Endothelial cell (in vitro differentiated cells): ENCODE measurements around the gene CCL21. TPM values are rescaled to one million over a fixed set of nuclear protein-coding genes. Genes with fewer than 3 reads are reported as not detected.

ENCODE experiments used
- DNase-seq: peaks from one replicate; pipeline ENCODE4 v3.0.0; 2021; ENCODE audit warnings: low spot score
- H3K27ac Mint-ChIP-seq: one replicate; pipeline ENCODE4 v1.8.0; 2021; ENCODE audit warnings: mixed read lengths, inconsistent platforms; ENCODE audit not compliant: unreplicated experiment
- H3K27me3 Mint-ChIP-seq: one replicate; pipeline ENCODE4 v1.8.0; 2021; ENCODE audit warnings: mild to moderate bottlenecking, moderate library complexity, mixed read lengths, inconsistent platforms; ENCODE audit not compliant: unreplicated experiment
- H3K36me3 Mint-ChIP-seq: one replicate; pipeline ENCODE4 v1.8.0; 2021; ENCODE audit warnings: mild to moderate bottlenecking, low read depth, mixed read lengths, inconsistent platforms; ENCODE audit not compliant: unreplicated experiment
- H3K4me1 Mint-ChIP-seq: one replicate; pipeline ENCODE4 v1.8.0; 2021; ENCODE audit warnings: mild to moderate bottlenecking, mixed read lengths, inconsistent platforms; ENCODE audit not compliant: unreplicated experiment
- H3K4me3 Mint-ChIP-seq: one replicate; pipeline ENCODE4 v1.8.0; 2021; ENCODE audit warnings: mild to moderate bottlenecking, mixed read lengths, inconsistent platforms; ENCODE audit not compliant: unreplicated experiment
- H3K9me3 Mint-ChIP-seq: one replicate; pipeline ENCODE4 v1.8.0; 2021; ENCODE audit warnings: mixed read lengths, inconsistent platforms; ENCODE audit not compliant: unreplicated experiment
- total RNA-seq: library from RNA; stranded (reverse); fragmentation: NEBNext Ultra II Directional; extraction: Animal tissue kit (Norgen Biotek cat#: 25700); gene quantifications from one replicate; pipeline ENCODE4 v1.2.1, GENCODE V29; 2021; ENCODE audit not compliant: unreplicated experiment
- TF ChIP-seq, protein P1 (sequence below): fragments of 200-600 bp; sonication (generic); IDR thresholded peaks from one replicate; pipeline ENCODE4 v1.5.0; 2021; ENCODE audit warnings: antibody characterized with exemption; ENCODE audit not compliant: unreplicated experiment

Gene CCL21
- total RNA-seq, 1 donor from 2014 or later: not detected

DNA sequence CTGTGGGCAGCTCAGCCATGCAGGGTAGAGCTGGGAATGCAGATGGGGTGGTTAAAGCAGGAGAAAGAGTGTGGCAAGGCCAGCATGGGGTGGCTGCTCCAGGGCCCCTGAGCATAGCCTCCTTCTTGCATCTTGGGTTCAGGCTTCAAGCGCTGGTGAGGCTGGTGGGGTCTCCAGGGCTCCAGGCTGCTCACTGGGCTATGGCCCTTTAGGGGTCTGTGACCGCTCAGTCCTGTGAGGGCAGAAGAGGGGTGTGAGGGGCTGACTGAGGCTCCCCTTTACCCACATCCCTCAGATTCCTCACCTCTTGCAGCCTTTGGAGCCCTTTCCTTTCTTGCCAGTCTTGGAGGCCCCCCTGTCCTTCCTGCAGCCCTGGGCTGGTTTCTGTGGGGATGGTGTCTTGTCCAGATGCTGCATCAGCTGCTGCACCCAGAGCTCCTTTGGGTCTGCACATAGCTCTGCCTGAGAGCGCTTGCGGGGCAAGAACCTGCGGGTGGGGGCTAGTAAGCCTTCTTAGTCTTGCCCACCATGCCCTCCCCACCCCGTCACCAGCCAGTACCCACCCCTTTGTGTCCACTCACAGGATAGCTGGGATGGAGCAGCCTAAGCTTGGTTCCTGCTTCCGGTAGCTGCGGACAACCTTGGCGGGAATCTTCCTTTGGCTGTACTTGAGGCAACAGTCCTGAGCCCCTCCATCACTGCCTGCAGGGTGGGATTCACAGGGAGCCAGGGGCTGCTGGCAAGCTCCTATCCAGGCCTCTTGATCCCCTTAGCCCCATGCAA, 549 bp downstream of the CCL21 start:
- Mint-ChIP-seq H3K36me3 (no peaks in the 10 kb centered on the region), H3K9me3 (no peaks in the 10 kb centered on the region), H3K27me3 (no peaks in the 10 kb centered on the region), H3K4me1 (no peaks in the 10 kb centered on the region), H3K4me3 (no peak overlapping the region), H3K27ac (no peak overlapping the region)
- DNase-seq: no peak
- TF ChIP-seq, protein P1, sequence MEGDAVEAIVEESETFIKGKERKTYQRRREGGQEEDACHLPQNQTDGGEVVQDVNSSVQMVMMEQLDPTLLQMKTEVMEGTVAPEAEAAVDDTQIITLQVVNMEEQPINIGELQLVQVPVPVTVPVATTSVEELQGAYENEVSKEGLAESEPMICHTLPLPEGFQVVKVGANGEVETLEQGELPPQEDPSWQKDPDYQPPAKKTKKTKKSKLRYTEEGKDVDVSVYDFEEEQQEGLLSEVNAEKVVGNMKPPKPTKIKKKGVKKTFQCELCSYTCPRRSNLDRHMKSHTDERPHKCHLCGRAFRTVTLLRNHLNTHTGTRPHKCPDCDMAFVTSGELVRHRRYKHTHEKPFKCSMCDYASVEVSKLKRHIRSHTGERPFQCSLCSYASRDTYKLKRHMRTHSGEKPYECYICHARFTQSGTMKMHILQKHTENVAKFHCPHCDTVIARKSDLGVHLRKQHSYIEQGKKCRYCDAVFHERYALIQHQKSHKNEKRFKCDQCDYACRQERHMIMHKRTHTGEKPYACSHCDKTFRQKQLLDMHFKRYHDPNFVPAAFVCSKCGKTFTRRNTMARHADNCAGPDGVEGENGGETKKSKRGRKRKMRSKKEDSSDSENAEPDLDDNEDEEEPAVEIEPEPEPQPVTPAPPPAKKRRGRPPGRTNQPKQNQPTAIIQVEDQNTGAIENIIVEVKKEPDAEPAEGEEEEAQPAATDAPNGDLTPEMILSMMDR: no peak

DNA sequence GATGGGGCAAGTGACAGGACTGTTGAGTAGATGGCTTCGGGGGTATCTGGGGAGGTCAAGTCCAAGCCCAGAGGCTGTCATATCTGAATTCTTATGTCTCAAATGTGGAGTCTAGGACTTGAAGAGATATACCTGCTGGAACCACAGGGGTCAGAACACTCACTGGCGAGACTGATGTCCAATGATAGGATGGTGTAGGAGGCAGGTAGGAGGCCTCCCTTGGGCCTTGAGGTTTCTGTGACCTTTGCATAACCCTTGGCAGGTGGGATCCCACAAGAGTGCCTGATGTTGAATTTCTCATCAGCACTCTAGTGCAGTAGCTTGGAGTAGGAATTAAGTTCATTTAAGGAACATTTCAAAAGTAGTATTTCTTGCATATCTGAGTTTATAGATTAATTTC, 2.8 kb downstream of the CCL21 start:
- Mint-ChIP-seq H3K9me3 (no peaks in the 10 kb centered on the region), H3K4me3 (no peak overlapping the region)
- DNase-seq: no peak

DNA sequence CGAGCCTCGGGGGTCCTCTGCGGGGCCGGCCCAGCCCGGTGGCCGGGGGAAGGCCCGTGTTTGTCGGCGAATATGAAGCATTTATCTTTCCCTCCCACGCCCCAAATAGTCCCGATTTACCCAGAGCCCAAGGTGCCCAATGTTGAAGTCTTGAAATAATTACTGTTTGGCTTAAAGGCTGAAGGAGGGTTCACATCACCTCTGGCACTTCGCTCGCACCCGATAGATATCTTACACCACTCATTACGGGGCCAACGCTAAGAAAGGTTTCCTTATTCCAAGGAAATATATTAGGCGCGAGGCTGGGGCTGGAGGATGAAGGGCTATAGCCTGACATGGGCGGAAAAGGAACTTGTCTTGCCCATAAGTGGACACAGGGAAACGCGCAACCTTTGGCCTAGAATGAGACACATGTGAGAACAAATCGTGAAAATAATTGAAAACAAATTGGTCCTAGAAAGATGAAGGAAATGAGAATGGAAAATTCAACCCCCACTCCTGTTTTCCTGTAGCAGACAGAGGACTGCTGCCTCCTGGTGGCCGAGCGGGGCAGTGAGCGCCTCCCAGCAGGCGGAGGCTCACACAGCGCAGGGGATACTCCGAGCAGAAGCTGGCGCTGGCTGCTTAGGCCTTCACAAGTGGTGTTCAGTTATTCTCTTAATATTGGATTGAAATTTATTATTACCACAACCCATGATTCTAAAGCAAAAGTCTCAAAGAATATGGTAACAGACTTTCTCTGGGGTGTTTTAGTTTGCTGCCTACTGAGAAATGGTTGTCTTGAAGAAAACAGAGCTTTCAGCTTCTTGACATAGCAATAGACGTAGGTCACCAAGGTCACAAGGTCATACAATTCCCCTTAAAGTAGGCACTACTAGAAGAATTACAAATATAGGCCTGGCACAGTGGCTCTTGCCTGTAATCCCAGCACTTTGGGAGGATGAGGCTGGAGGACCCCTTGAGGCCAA, 7.9 kb downstream of the CCL21 start:
- H3K27ac Mint-ChIP-seq: no peak overlapping the region

More for the DNA sequence above, 2.8 kb downstream of the CCL21 start:
- Mint-ChIP-seq H3K27ac (no peak overlapping the region), H3K27me3 (no peaks in the 10 kb centered on the region), H3K4me1 (no peaks in the 10 kb centered on the region), H3K36me3 (no peaks in the 10 kb centered on the region)
- TF ChIP-seq, protein P1: no peak

DNA sequence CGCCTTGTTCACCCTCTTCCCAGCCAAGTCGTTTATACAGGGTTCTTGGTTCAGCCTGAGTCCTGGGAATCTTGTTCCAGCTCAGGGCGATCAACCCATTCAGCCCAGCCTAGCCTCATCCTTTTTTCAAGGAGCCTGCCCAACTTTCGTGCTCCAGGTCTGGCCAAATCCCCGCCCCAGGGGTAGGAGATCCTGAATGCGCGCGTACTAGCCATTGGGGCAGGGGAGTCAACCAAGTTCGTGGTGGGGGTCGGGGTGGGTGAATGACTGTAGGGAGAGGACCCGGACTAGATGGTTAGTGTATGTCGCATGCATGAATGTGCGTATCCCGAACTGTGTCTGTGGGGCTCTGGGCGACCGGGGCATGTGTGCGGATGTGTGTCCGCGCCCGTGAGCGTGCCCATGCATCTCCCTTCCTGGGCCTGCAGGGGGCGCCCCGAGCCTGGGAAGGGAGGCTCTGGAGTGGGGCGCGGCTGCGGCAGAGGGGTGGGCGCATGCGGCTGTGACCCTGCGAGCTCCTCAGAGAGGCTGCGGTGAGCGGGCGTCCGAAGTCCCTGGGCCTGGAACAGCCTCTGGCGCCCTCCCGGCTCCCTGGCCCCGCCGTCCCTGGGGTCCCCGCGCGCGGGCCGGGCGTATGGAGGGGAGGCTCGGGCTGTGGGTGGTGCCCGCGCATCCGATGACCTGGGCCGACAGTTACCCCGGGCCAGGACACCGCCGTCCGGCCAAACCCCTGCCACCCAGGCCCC, 8.7 kb downstream of the CCL21 start:
- H3K27me3 Mint-ChIP-seq: no peaks in the 10 kb centered on the region

More for the DNA sequence above, 7.9 kb downstream of the CCL21 start:
- Mint-ChIP-seq H3K36me3 (no peaks in the 10 kb centered on the region), H3K27me3 (no peaks in the 10 kb centered on the region), H3K4me3 (peak overlapping the region; percentile 82), H3K9me3 (no peaks in the 10 kb centered on the region), H3K4me1 (no peaks in the 10 kb centered on the region)
- peak; percentile 86 for DNase-seq
- TF ChIP-seq, protein P1: peak; percentile 85

More for the DNA sequence above, 8.7 kb downstream of the CCL21 start:
- H3K27ac Mint-ChIP-seq: no peak overlapping the region
- no peak overlapping the region for H3K4me3 Mint-ChIP-seq
- H3K9me3 Mint-ChIP-seq: no peaks in the 10 kb centered on the region
- TF ChIP-seq, protein P1: peak; percentile 91
- DNase-seq: peak; percentile 89
- no peaks in the 10 kb centered on the region for H3K4me1 Mint-ChIP-seq
- H3K36me3 Mint-ChIP-seq: no peaks in the 10 kb centered on the region
